MCF 10A (cell line): ENCODE results near the gene PTCD1. TPM values are rescaled to one million over a fixed set of nuclear protein-coding genes. Genes with fewer than 3 reads are reported as not detected.

Experiments
- BruUV-seq: library from RNA; stranded (reverse); fragments of 400-500 nt; replicated peaks from 2 replicates; lab custom pipeline; 2021; lab: Mats Ljungman, UMichigan
- CTCF ChIA-PET: fragments of 300-600 bp; sonication (Branson Sonifier 250); formaldehyde crosslinking; extraction: SDS; loops from one replicate; lab custom pipeline; 2021; ENCODE audit warnings: antibody characterized with exemption, inconsistent platforms; lab: Yijun Ruan, JAX
- POLR2A ChIA-PET: fragments of 300-600, 350-650 bp; sonication (Branson Sonifier 250); formaldehyde crosslinking; extraction: SDS; loops from one replicate; lab custom pipeline; 2020; ENCODE audit warnings: antibody characterized with exemption, inconsistent platforms; lab: Yijun Ruan, JAX
- DNase-seq: peaks from one replicate; pipeline ENCODE4 v3.0.0-alpha.2; 2018; ENCODE audit not compliant: unreplicated experiment
- H3K27ac Mint-ChIP-seq: one replicate; pipeline ENCODE4 v1.8.0; 2022; ENCODE audit warnings: mild to moderate bottlenecking, low read depth, mixed read lengths; ENCODE audit not compliant: unreplicated experiment
- H3K27me3 Mint-ChIP-seq: one replicate; pipeline ENCODE4 v1.8.0; 2022; ENCODE audit warnings: mixed read lengths; ENCODE audit not compliant: insufficient read depth, unreplicated experiment
- H3K36me3 Mint-ChIP-seq: one replicate; pipeline ENCODE4 v1.8.0; 2022; ENCODE audit warnings: mild to moderate bottlenecking, moderate library complexity, mixed read lengths; ENCODE audit not compliant: insufficient read depth, unreplicated experiment
- H3K4me1 Mint-ChIP-seq: one replicate; pipeline ENCODE4 v1.8.0; 2022; ENCODE audit warnings: mixed read lengths; ENCODE audit not compliant: insufficient read depth, unreplicated experiment
- H3K4me3 Mint-ChIP-seq: one replicate; pipeline ENCODE4 v1.8.0; 2022; ENCODE audit warnings: mild to moderate bottlenecking, moderate library complexity, mixed read lengths; ENCODE audit not compliant: unreplicated experiment
- H3K9me3 Mint-ChIP-seq: one replicate; pipeline ENCODE4 v1.8.0; 2022; ENCODE audit warnings: mixed read lengths; ENCODE audit not compliant: unreplicated experiment
- intact Hi-C: fragments of 100-400 bp; cut with micrococcal nuclease; formaldehyde crosslinking; loops from 2 replicates; pipeline ENCODE4 v1.14.1; 2022
- total RNA-seq: library from RNA; stranded (reverse); gene quantifications from 2 replicates; pipeline ENCODE4 v1.2.3, GENCODE V29; 2022
- TF ChIP-seq, protein P1 (sequence below): fragments of 200-600 bp; IDR thresholded peaks from one replicate; pipeline ENCODE4 v1.8.0; 2022; ENCODE audit warnings: antibody characterized with exemption, mild to moderate bottlenecking; ENCODE audit not compliant: unreplicated experiment

PTCD1 gene
- total RNA-seq, 1 experiment from 2014 or later: 4.9 TPM

DNA sequence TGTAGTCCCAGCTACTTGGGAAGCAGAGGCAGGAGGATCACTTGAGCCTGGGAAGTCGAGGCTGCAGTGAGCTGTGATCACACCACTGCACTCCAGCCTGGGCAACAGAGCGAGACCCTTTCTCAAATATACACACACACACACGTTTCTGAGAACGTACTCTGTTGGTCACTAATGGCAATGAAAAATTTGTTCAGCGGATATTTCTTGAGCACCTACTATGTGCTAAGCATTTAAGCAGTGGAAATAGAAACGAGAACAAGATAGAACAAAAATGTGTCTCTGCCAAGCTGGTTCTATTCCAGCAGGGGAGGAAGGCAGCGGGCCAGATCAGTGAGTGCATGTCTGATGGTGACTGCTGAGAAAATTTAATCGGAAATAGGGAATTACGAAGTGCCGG is 55.4 kb downstream of the PTCD1 start:
- no peak overlapping the region for H3K4me3 Mint-ChIP-seq
- TF ChIP-seq, protein P1, sequence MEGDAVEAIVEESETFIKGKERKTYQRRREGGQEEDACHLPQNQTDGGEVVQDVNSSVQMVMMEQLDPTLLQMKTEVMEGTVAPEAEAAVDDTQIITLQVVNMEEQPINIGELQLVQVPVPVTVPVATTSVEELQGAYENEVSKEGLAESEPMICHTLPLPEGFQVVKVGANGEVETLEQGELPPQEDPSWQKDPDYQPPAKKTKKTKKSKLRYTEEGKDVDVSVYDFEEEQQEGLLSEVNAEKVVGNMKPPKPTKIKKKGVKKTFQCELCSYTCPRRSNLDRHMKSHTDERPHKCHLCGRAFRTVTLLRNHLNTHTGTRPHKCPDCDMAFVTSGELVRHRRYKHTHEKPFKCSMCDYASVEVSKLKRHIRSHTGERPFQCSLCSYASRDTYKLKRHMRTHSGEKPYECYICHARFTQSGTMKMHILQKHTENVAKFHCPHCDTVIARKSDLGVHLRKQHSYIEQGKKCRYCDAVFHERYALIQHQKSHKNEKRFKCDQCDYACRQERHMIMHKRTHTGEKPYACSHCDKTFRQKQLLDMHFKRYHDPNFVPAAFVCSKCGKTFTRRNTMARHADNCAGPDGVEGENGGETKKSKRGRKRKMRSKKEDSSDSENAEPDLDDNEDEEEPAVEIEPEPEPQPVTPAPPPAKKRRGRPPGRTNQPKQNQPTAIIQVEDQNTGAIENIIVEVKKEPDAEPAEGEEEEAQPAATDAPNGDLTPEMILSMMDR: no peak
- H3K27ac Mint-ChIP-seq: no peak overlapping the region
- no peaks in the 10 kb centered on the region for H3K9me3 Mint-ChIP-seq
- H3K36me3 Mint-ChIP-seq: peaks cover 43% of the 10 kb centered on the region
- no peak for DNase-seq
- peaks cover 18% of the 10 kb centered on the region for H3K4me1 Mint-ChIP-seq
- intact Hi-C loops: no loop called here
- CTCF ChIA-PET: interaction anchor here (1.2 kb wide), 1 partner anchor 18 kb away, joined by 3 read pairs; no protein-coding TSS in a partner anchor
- H3K27me3 Mint-ChIP-seq: no peaks in the 10 kb centered on the region
- no TSS peak for BruUV-seq
- POLR2A ChIA-PET: interaction anchor here (1.0 kb wide), 1 partner anchor 25 kb away, joined by 3 read pairs; no protein-coding TSS in a partner anchor

DNA sequence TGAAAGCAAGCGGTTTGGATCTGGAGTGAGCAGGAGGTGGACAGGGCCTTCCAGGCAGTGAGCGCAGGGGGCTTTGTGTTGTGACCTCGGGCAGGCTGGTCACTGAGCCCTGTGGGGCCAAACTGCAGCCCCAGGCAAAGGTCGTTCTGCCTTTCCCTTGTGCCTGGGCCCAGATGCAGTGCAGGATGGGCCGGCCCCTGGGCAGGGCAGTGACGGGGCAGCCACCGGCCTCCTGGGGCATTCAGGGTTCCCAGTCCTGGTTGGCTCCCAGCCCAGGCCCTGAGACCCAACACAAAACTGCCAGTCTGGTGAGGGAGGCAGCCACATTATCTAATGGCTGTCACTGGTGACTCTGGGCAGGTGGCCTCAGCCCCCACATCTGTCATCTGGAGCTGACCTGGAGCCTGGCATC is 56.9 kb downstream of the PTCD1 start:
- TF ChIP-seq, protein P1: no peak
- H3K4me3 Mint-ChIP-seq: no peak overlapping the region
- CTCF ChIA-PET: no interaction called here
- H3K27me3 Mint-ChIP-seq: no peaks in the 10 kb centered on the region
- BruUV-seq: no TSS peak
- H3K4me1 Mint-ChIP-seq: peaks cover 18% of the 10 kb centered on the region
- H3K36me3 Mint-ChIP-seq: peaks cover 42% of the 10 kb centered on the region
- no peak for DNase-seq
- intact Hi-C loops: no loop called here
- no peaks in the 10 kb centered on the region for H3K9me3 Mint-ChIP-seq
- H3K27ac Mint-ChIP-seq: no peak overlapping the region
- POLR2A ChIA-PET: interaction anchor here (1.1 kb wide), 1 partner anchor 27 kb away, joined by 3 read pairs; the partner anchor contains the start of gene BUD31

DNA sequence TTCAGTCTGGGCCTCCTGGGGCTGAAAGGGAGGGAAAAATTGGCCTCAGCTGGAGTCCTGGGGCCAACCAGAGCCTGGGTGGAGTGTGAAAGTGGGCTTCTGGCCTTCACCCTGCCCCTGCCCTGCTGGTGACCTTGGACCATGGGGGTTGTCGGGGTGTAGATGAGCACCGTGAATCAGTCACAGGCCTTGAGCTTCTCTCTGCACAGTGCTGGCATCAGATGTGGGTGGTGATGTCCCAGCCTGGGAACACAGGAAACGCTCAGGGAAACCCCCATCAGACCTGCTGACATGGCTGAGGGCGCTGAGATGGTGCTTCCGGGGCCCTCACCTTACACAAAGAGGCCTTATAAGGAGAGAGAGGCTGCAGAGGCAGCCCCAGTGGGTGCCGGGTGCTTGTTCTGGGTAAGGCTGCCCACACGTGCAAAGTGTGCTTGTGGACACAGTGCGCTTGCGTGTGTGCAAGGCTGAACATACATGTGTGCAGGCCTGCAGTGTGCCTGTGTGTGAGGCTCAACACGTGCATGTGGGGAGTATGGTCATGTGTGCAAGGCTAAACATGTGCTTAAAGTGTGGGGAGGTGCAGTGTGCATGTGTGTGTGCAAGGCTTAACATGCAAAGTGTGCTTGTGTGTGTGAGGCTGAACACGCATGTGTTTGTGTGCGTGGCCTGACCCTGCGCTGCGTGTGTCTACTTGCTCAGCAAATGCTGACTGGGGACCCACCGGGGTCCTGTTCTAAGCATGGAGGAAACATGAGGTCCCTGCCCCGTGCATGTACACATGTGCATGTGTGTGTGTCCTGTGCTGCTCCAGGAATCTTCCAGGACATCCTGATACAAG is 57.6 kb downstream of the PTCD1 start:
- Mint-ChIP-seq H3K27me3 (no peaks in the 10 kb centered on the region), H3K4me3 (no peak overlapping the region), H3K4me1 (peaks cover 18% of the 10 kb centered on the region), H3K36me3 (peaks cover 43% of the 10 kb centered on the region), H3K9me3 (no peaks in the 10 kb centered on the region), H3K27ac (no peak overlapping the region)
- no TSS peak for BruUV-seq
- DNase-seq: no peak
- ChIA-PET CTCF (interaction anchor here (0.6 to 1.1 kb wide), 2 partner anchors 9 to 45 kb away, joined by 3 read pairs; no protein-coding TSS in a partner anchor), POLR2A (interaction anchor here (2.9 kb wide), 1 partner anchor 27 kb away, joined by 36 read pairs; the partner anchor contains the start of genes BUD31 and PDAP1)
- TF ChIP-seq, protein P1: no peak
- intact Hi-C loops: no loop called here
